HK-2 (cell line): Measurements from ENCODE around the gene SRGN.

Experiments
- DNase-seq: peaks from one replicate; pipeline ENCODE4 v3.0.0-alpha.2; 2018; ENCODE audit not compliant: unreplicated experiment

The SRGN gene

GRCh38 chr10:69061305-69062161 lies 26.4 kb upstream of the SRGN start:
- peak; percentile 79 for DNase-seq

- no peak for DNase-seq
These were observed 25.0 kb upstream of the SRGN start for GRCh38 chr10:69062901-69063300.

GRCh38 chr10:69064762-69065328 lies 23.1 kb upstream of the SRGN start:
- no peak for DNase-seq

GRCh38 chr10:69065406-69066361 lies 22.2 kb upstream of the SRGN start:
- DNase-seq = peak; percentile 50

- no peak for DNase-seq
These were observed 20.7 kb upstream of the SRGN start for GRCh38 chr10:69067189-69067588.

- DNase-seq = no peak
These were observed 19.4 kb upstream of the SRGN start for GRCh38 chr10:69068549-69068948.

GRCh38 chr10:69069090-69070042 lies 18.5 kb upstream of the SRGN start:
- no peak for DNase-seq

- DNase-seq = no peak
These were observed 17.0 kb upstream of the SRGN start for GRCh38 chr10:69070951-69071350.

- no peak for DNase-seq
These were observed 16.3 kb upstream of the SRGN start for GRCh38 chr10:69071610-69072009.

- no peak for DNase-seq
These were observed 14.9 kb upstream of the SRGN start for GRCh38 chr10:69073026-69073425.

- no peak for DNase-seq
These were observed 14.1 kb upstream of the SRGN start for GRCh38 chr10:69073736-69074364.

- DNase-seq = no peak
These were observed 13.4 kb upstream of the SRGN start for GRCh38 chr10:69074532-69074931.

- no peak for DNase-seq
These were observed 12.5 kb upstream of the SRGN start for GRCh38 chr10:69075431-69075830.

GRCh38 chr10:69078311-69078710 lies 9.6 kb upstream of the SRGN start:
- DNase-seq = no peak

GRCh38 chr10:69080226-69080625 lies 7.7 kb upstream of the SRGN start:
- no peak for DNase-seq

GRCh38 chr10:69086001-69086509 lies 1.8 kb upstream of the SRGN start:
- no peak for DNase-seq

GRCh38 chr10:69088471-69088769 lies 517 bp downstream of the SRGN start:
- DNase-seq = no peak

- no peak for DNase-seq
These were observed 1.0 kb downstream of the SRGN start for GRCh38 chr10:69088801-69089501.

- no peak for DNase-seq
These were observed 2.0 kb downstream of the SRGN start for GRCh38 chr10:69089638-69090599.
